GM19043 (cell line): Measurements from ENCODE around the gene TFDP1.

Experiments
- ATAC-seq: cut with Tn5 transposase; IDR thresholded peaks from one replicate; pipeline ENCODE4 v1.9.1; 2021; ENCODE audit warnings: low read depth; ENCODE audit not compliant: unreplicated experiment

The TFDP1 gene

GRCh38 chr13:113564331-113565023 is 20.1 kb upstream of the TFDP1 start:
- no peak for ATAC-seq

DNA sequence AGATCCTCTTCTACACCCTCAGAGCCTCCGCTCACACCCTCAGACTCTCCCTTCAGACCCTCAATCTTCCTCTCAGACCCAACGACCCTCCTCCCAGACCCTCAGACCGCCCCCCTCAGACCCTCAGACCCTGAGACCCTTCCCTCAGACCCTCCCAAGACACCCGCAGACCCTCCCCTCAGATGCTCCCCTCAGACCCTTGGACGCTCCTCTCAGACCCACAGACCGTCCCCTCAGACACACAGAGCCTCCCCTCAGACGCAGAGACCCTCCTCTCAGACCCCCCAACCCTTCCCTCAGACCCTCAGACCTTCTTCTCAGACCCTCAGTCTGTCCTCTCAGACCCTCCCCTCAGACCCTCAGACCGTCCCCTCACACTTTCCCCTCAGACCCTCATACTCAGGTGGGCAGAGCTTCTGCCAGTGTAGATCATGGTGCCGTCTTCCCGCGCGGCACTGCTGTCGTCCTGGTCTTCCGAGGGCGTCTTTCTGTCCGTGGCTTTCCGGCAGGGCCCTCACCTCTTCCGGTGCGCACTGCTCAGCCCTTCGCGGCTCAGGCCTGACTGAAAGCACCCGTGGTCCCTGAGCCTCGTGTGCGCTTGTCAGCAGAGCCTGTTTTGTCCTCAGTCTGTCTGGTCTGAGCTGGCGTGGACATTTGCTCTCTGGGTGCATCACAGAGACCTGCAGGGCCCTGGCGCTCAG is 18.9 kb upstream of the TFDP1 start:
- no peak for ATAC-seq

DNA sequence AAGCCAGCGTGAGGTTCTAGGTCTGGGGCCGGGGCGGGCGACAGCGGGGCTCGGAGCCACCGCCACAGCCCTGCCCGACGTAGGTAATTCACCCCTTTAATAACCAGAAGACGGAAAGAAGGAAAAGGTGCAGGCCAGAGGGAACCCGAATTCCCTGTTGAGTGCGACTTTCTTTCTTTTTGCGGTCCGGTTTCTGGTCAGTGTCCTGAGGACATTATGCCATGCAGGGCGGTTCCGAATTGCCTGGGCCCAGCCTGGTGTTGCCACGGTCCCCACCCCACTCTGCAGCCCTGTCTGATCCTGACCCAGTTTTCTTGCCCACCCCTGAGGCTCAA is 18.4 kb upstream of the TFDP1 start:
- no peak for ATAC-seq

DNA sequence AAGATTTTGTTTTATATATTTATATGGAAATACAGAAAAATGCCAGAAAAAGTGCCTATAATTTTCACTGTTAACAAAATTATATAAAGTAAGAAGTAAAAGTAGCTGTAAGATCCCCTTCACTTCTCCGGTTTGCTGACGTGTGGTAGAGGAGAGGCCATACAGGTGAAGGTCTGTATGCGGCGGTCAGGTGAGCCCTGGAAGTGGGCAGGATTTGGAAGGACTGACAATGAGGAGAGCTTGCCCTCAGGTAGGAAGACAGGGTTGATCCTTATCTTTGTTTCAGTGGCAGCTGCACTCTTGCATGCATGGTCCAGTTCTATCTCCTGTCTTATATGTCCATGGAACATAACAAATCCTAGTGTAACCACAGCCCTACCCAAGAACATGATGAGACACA is 16.9 kb upstream of the TFDP1 start:
- ATAC-seq: no peak

- ATAC-seq: no peak
These were observed 11.5 kb upstream of the TFDP1 start for GRCh38 chr13:113573065-113573464.

GRCh38 chr13:113576597-113576996 is 8.0 kb upstream of the TFDP1 start:
- ATAC-seq: no peak

DNA sequence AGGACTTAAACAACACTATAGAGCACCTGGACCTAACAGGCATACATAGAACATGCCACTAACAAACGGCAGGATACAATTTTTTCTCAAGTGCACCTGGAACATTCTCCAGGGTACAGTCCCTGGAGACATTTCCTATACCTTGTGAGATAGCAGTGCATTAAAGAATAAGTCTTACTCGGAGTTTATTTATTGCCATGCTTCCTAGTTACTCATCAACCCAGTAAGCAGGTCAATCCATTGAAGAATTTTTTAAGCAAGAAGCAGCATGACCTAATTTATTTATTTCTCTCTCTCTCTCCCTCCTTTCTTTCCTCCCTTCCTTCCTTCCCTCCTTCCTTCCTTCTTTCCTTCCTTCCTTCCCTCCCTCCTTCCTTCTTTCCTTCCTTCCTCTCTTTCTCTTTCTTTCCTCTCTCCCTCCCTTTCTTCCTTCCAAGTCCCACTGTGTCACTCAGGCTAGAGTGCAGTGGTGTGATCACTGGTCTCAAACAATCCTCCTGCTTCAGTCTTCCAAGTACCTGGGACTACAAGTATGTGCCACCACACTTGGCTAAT is 6.6 kb upstream of the TFDP1 start:
- ATAC-seq: no peak

DNA sequence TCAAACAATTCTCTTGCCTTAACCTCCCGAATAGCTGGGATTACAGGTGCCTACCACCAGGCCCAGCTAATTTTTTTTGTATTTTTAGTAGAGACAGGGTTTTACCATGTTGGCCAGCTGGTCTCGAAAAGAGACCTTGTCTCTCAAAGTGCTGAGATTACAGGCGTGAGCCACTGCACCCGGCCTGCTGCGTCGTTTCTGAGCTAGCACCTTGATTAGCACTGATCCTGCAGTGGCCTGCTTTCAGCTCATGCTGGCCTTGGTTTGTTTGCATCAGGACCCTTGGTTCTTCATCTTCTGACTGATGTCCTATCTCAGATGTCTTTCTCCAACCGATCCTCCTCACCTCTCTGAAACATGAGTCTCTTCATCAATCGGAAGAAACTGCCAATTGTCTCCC is 4.9 kb upstream of the TFDP1 start:
- no peak for ATAC-seq

GRCh38 chr13:113581871-113582270 is 2.7 kb upstream of the TFDP1 start:
- no peak for ATAC-seq

GRCh38 chr13:113582841-113583631 is 1.5 kb upstream of the TFDP1 start:
- no peak for ATAC-seq

- ATAC-seq: peak; percentile 21
These were observed 518 bp downstream of the TFDP1 start for GRCh38 chr13:113584870-113585671.

- no peak for ATAC-seq
These were observed 1.3 kb downstream of the TFDP1 start for GRCh38 chr13:113585896-113586295.

GRCh38 chr13:113586661-113587479 is 2.3 kb downstream of the TFDP1 start:
- ATAC-seq: no peak

DNA sequence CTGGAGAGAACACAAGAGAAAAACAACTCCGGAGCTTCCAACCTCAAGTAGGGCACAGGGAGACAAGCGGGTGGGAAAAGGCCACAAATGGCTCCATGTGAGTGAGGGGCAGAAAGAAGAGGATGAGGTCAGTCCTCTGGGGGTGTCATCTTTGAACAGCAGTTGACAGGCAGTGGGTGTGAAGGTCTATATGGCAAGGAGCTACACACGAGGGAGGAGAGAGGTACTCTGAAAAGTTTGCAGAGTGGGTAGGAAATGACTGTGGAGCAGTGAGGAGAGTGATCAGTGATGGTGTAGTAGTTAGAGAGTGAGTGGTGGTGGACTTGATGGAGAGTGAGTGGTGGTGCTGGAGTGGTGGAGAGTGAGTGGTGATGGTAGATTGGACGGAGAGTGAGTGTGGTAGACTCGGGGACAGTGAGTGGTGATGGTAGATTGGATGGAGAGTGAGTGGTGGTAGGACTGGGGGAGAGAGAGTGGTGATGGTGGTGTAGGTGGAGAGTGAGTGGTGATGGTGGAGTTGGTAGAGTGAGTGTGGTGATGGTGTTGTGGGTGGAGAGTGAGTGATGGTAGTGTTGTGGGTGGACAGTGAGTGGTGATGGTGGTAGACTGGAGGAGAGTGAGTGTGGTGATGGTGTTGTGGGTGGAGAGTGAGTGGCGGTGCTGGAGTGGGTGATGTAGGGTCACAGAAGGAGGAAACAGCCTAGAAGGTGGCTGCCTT is 4.0 kb downstream of the TFDP1 start:
- no peak for ATAC-seq

DNA sequence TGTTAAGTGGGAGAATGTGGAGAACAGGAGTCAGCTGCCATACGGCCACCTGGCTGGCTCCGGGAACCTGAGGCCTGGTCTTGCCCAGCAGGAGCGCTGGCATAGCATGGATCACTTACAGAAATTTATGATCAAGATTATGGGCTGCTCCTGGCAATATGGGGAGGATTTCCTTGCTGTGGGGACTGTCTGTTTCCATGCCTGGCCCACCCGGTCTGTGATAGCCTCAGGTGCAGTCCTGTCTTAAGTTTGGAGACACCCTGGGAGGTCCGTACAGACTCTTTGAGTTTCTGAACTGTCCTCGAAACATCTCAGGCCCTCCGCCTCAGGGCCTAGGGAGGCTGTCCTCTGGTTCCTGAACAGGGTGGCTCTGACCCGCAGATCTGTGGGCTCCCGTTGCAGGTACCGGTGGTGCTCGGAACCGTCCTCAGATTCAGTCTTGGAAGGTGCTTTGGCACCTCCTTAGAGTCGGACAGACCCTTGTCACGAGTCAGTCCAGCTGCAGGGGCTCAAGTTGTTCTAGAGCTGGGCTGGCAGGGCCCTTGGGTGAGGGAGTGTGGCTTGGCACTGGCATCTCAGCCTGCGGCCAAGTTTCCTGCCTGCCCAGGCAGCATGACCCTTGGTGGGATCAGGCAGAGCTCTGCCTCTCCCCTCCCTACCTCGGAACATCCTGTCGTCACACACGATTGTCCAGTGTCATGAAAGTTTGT is 4.9 kb downstream of the TFDP1 start:
- no peak for ATAC-seq

DNA sequence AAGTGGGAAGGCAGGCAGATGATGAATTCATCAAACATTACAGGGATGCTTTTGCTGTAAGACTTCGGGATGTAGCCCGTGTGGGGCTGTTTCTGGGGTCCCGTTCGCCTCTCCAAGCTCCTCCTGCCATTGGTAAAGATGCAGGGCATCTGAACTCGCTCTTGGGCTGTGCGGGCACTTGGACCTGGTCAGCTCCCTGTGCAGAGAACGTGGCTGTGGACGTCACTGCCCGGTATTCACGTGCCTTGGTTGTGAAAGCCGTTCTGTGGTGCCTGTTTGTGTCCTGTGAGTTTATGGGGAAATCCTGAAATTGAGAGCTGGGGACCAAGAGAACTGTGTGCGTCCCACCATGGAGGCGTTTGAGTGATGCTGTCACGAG is 5.4 kb downstream of the TFDP1 start:
- no peak for ATAC-seq

DNA sequence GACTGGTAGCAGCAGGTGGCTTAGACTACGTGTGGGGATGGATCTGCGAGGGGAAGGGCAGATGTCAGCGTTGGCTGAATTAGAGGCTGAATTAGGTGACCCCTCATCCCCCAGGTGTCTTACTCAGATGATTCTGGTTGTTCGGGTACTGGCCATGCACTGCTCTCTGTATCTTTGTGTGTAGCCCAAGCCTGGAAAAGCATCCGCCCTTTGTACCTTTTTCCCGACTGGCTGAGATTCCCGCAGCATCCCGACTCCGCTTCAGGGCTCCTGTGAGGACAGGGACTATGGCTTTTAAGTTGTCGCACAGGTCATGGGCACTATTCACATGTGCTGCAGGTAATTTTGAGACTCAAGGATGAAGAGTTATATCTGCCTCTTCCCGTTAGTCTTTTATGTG is 7.2 kb downstream of the TFDP1 start:
- ATAC-seq: no peak

- ATAC-seq: no peak
These were observed 8.0 kb downstream of the TFDP1 start for GRCh38 chr13:113592571-113592970.
